SK-N-SH (cell line): ENCODE measurements around the gene FADD. TPM values are rescaled to one million over a fixed set of nuclear protein-coding genes. Genes with fewer than 3 reads are reported as not detected.

Experiments used
- CTCF ChIA-PET: fragments of 300-600, 350-600 bp; formaldehyde crosslinking; extraction: SDS; loops from one replicate; lab custom pipeline; 2021; lab: Yijun Ruan, JAX
- POLR2A ChIA-PET: fragments of 350-600 bp; sonication (Branson Sonifier 250); formaldehyde crosslinking; extraction: SDS; loops from one replicate; lab custom pipeline; 2020; ENCODE audit warnings: antibody characterized with exemption, inconsistent platforms; lab: Yijun Ruan, JAX
- DNase-seq: peaks from one replicate; pipeline ENCODE4 v3.0.0; 2012
- H2AFZ ChIP-seq: fragments of 200-600 bp; sonication (generic); 2 replicates; pipeline ENCODE4 v1.8.1; 2016; ENCODE audit warnings: antibody characterized with exemption, mild to moderate bottlenecking, low read depth
- H3F3A ChIP-seq: fragments of 200-600 bp; sonication (generic); replicated peaks from 2 replicates; pipeline ENCODE3; 2016; ENCODE audit warnings: antibody characterized with exemption, mild to moderate bottlenecking; ENCODE audit not compliant: insufficient read depth
- H3K27ac ChIP-seq, 2 experiments: fragments of 200-500 bp in 1 of 2; fragments of 200-600 bp in 1 of 2; sonication (Bioruptor generic) in 1 of 2; sonication (generic), shearing (Covaris generic) in 1 of 2; 2 replicates each; pipeline versions ENCODE4 v1.5.1 to v1.6.1; 2014 to 2016; ENCODE audit warnings: low read depth in 2 of 2, inconsistent platforms in 1 of 2, low read length in 1 of 2, mild to moderate bottlenecking in 1 of 2, mixed read lengths in 1 of 2
- H3K27me3 ChIP-seq: fragments of 200-600 bp; sonication (generic), shearing (Covaris generic); 2 replicates; pipeline ENCODE4 v1.6.1; 2016; ENCODE audit warnings: mixed run types; ENCODE audit not compliant: insufficient read depth
- H3K36me3 ChIP-seq, 2 experiments: fragments of 200-500 bp in 1 of 2; fragments of 200-600 bp in 1 of 2; sonication (Bioruptor generic) in 1 of 2; sonication (generic) in 1 of 2; replicated peaks in 1 of 2; 2 replicates each; pipeline versions ENCODE3 to v1.5.1; 2014 to 2016; ENCODE audit warnings: low read length in 1 of 2, mild to moderate bottlenecking in 1 of 2; ENCODE audit not compliant: insufficient read depth in 2 of 2, control insufficient read depth in 1 of 2
- H3K4me1 ChIP-seq, 2 experiments: fragments of 200-500 bp in 1 of 2; fragments of 200-600 bp in 1 of 2; sonication (Bioruptor generic) in 1 of 2; sonication (generic), shearing (Covaris generic) in 1 of 2; 2 replicates each; pipeline versions ENCODE4 v1.5.1 to v1.6.1; 2014 to 2016; ENCODE audit warnings: low read depth in 1 of 2, low read length in 1 of 2, mixed run types in 1 of 2; ENCODE audit not compliant: insufficient read depth in 2 of 2, control insufficient read depth in 1 of 2
- H3K4me2 ChIP-seq: fragments of 200-600 bp; sonication (generic), shearing (Covaris generic); 2 replicates; pipeline ENCODE4 v1.6.1; 2017; ENCODE audit warnings: mixed run types
- H3K4me3 ChIP-seq, 2 experiments: fragments of 200-500 bp in 1 of 2; fragments of 200-600 bp in 1 of 2; sonication (Bioruptor generic) in 1 of 2; sonication (generic), shearing (Covaris generic) in 1 of 2; 2 replicates each; pipeline versions ENCODE4 v1.5.1 to v1.8.1; 2014 to 2016; ENCODE audit warnings: low read depth in 2 of 2, inconsistent platforms in 1 of 2, low read length in 1 of 2, mild to moderate bottlenecking in 1 of 2, mixed read lengths in 1 of 2, moderate library complexity in 1 of 2
- H3K79me2 ChIP-seq: fragments of 200-600 bp; sonication (generic); 2 replicates; pipeline ENCODE4 v1.8.1; 2017; ENCODE audit warnings: mild to moderate bottlenecking; ENCODE audit not compliant: insufficient read depth
- H3K9ac ChIP-seq: fragments of 200-600 bp; sonication (generic); 2 replicates; pipeline ENCODE4 v1.6.1; 2017; ENCODE audit warnings: mixed run types
- H3K9me2 ChIP-seq: fragments of 200-600 bp; sonication (generic); 2 replicates; pipeline ENCODE4 v1.6.1; 2017; ENCODE audit warnings: mixed run types
- H3K9me3 ChIP-seq: fragments of 200-600 bp; sonication (generic); 2 replicates; pipeline ENCODE4 v1.6.1; 2017; ENCODE audit warnings: mixed run types, mild to moderate bottlenecking, moderate library complexity
- H4K20me1 ChIP-seq: fragments of 200-600 bp; sonication (generic); 2 replicates; pipeline ENCODE4 v1.6.1; 2017; ENCODE audit warnings: mild to moderate bottlenecking, mixed run types; ENCODE audit not compliant: insufficient read depth
- CHD2 ChIP-seq: fragments of 150-350 bp; IDR thresholded peaks from 2 replicates; pipeline ENCODE4 v1.6.1; 2018; ENCODE audit warnings: low read length; ENCODE audit not compliant: partially characterized antibody
- EP300 ChIP-seq, 2 experiments: IDR thresholded peaks; 2 replicates each; pipeline versions ENCODE4 v1.4.0 to v1.6.1; 2012; ENCODE audit warnings: borderline replicate concordance in 1 of 2, low read depth in 1 of 2, low read length in 1 of 2
- EZH2phosphoT487 ChIP-seq: fragments of 200-600 bp; sonication (generic); IDR thresholded peaks from 2 replicates; pipeline ENCODE4 v1.6.1; 2017; ENCODE audit warnings: low read depth, mixed run types, mild to moderate bottlenecking, antibody characterized with exemption, moderate library complexity, borderline replicate concordance
- FOSL2 ChIP-seq: IDR thresholded peaks from 2 replicates; pipeline ENCODE4 v1.4.0; 2012; ENCODE audit warnings: low read depth, mild to moderate bottlenecking, moderate library complexity, borderline replicate concordance
- FOXJ3 ChIP-seq: sonication (generic); formaldehyde crosslinking; IDR thresholded peaks from 2 replicates; pipeline ENCODE4 v1.5.1; 2020; ENCODE audit warnings: mild to moderate bottlenecking, missing genetic modification reagents
- FOXM1 ChIP-seq: IDR thresholded peaks from 2 replicates; pipeline ENCODE4 v1.4.0; 2012; ENCODE audit warnings: low read depth, mild to moderate bottlenecking
- GABPA ChIP-seq: IDR thresholded peaks from 2 replicates; pipeline ENCODE4 v1.4.0; 2012; ENCODE audit warnings: low read depth, mild to moderate bottlenecking
- GATA2 ChIP-seq: sonication (generic); formaldehyde crosslinking; IDR thresholded peaks from 2 replicates; pipeline ENCODE4 v1.5.0; 2020; ENCODE audit warnings: mild to moderate bottlenecking, missing genetic modification reagents
- JUND ChIP-seq: IDR thresholded peaks from 2 replicates; pipeline ENCODE4 v1.4.0; 2012
- MEF2A ChIP-seq: IDR thresholded peaks from 2 replicates; pipeline ENCODE4 v1.4.0; 2012; ENCODE audit warnings: low read depth, borderline replicate concordance
- MXI1 ChIP-seq: IDR thresholded peaks from 2 replicates; pipeline ENCODE4 v1.6.1; 2012; ENCODE audit warnings: mild to moderate bottlenecking, low read depth, low read length, improper control_type of control experiment
- NRF1 ChIP-seq: IDR thresholded peaks from 2 replicates; pipeline ENCODE4 v1.6.1; 2012; ENCODE audit warnings: low read depth, mild to moderate bottlenecking, low read length
- POLR2AphosphoS5 ChIP-seq: IDR thresholded peaks from 2 replicates; pipeline ENCODE4 v1.6.1; 2012; ENCODE audit warnings: low read depth, low read length
- RCOR1 ChIP-seq: fragments of 150-350 bp; IDR thresholded peaks from 2 replicates; pipeline ENCODE4 v1.6.1; 2017; ENCODE audit warnings: antibody characterized with exemption, low read length
- RFX5 ChIP-seq: IDR thresholded peaks from 2 replicates; pipeline ENCODE4 v1.6.1; 2012; ENCODE audit warnings: mild to moderate bottlenecking, improper control_type of control experiment, low read length
- SIN3A ChIP-seq: IDR thresholded peaks from 2 replicates; pipeline ENCODE4 v1.6.1; 2012; ENCODE audit warnings: low read depth, mild to moderate bottlenecking, low read length, moderate library complexity, borderline replicate concordance
- SMC3 ChIP-seq: IDR thresholded peaks from 2 replicates; pipeline ENCODE4 v1.6.1; 2012; ENCODE audit warnings: low read depth, low read length, improper control_type of control experiment
- TAF1 ChIP-seq: IDR thresholded peaks from 2 replicates; pipeline ENCODE4 v1.6.1; 2012; ENCODE audit warnings: low read depth, mild to moderate bottlenecking, low read length, moderate library complexity, borderline replicate concordance
- YY1 ChIP-seq: IDR thresholded peaks from 2 replicates; pipeline ENCODE4 v1.4.0; 2012; ENCODE audit warnings: low read depth, mild to moderate bottlenecking
- WGBS: methylation state at CpG from one replicate; pipeline ENCODE4 v1.1.6; 2017; ENCODE audit warnings: low lambda C conversion rate; 5-methylcytosine and 5-hydroxymethylcytosine counted together
- polyA plus RNA-seq, 3 experiments: library from polyadenylated mRNA; depleted of rRNA; stranded (reverse); fragments of >200 nt; gene quantifications; 2 replicates each; pipeline ENCODE4 v1.2.3, GENCODE V29; 2012
- TF ChIP-seq, protein P1 (sequence below): IDR thresholded peaks from 2 replicates; pipeline ENCODE4 v1.4.0; 2012; ENCODE audit warnings: low read depth
- TF ChIP-seq, protein P2 (sequence below): IDR thresholded peaks from 2 replicates; pipeline ENCODE4; 2012
- TF ChIP-seq, protein P3 (sequence below): fragments of 200-600 bp; sonication (generic); IDR thresholded peaks from 2 replicates; pipeline ENCODE4 v1.6.1; 2017; ENCODE audit warnings: antibody characterized with exemption, mild to moderate bottlenecking, moderate library complexity

Gene FADD
- polyA plus RNA-seq, 1 of the 3 experiments (the other 2 are of a cell fraction), result 23.8 TPM

DNA sequence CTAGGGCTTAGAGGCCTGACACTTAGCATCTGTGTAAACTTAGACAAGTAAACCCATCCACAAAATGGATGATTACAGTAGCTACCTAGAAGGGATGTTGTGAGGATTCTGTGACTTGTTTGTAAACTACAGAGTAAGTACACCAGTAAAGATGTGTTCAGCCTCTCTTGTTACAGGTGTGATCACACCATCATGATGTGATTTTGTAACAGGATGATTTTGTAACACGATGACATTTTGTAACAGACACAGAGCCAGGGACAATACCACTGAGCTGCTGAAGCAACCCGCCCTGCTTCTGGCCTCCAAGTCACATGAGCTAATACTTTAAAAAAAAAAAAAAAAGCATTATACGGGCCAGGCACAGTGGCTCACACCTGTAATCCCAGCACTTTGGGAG is 17.0 kb downstream of the FADD start:
- ChIA-PET CTCF (no interaction called here), POLR2A (no interaction called here)
- Histone ChIP-seq H3K4me1 (no peaks in the 10 kb centered on the region), H2AFZ (no peak overlapping the region), H3K79me2 (no peaks in the 10 kb centered on the region), H3K9me2 (no peaks in the 10 kb centered on the region), H3K9me3 (no peaks in the 10 kb centered on the region), H3K27ac (no peak overlapping the region)
- WGBS, result 71% methylated on average over 3 of the region's 3 CpGs
- TF ChIP-seq NRF1 (no peak), GATA2 (no peak), MEF2A (no peak), CHD2 (no peak), POLR2AphosphoS5 (no peak), SMC3 (no peak), FOXM1 (no peak), RFX5 (no peak), FOSL2 (no peak), JUND (no peak), EZH2phosphoT487 (no peak), YY1 (no peak), RCOR1 (no peak)
- TF ChIP-seq, protein P1, sequence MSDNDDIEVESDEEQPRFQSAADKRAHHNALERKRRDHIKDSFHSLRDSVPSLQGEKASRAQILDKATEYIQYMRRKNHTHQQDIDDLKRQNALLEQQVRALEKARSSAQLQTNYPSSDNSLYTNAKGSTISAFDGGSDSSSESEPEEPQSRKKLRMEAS, result no peak
- TF ChIP-seq, protein P2, sequence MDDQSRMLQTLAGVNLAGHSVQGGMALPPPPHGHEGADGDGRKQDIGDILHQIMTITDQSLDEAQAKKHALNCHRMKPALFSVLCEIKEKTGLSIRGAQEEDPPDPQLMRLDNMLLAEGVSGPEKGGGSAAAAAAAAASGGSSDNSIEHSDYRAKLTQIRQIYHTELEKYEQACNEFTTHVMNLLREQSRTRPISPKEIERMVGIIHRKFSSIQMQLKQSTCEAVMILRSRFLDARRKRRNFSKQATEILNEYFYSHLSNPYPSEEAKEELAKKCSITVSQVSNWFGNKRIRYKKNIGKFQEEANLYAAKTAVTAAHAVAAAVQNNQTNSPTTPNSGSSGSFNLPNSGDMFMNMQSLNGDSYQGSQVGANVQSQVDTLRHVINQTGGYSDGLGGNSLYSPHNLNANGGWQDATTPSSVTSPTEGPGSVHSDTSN, result no peak
- TF ChIP-seq, protein P3, sequence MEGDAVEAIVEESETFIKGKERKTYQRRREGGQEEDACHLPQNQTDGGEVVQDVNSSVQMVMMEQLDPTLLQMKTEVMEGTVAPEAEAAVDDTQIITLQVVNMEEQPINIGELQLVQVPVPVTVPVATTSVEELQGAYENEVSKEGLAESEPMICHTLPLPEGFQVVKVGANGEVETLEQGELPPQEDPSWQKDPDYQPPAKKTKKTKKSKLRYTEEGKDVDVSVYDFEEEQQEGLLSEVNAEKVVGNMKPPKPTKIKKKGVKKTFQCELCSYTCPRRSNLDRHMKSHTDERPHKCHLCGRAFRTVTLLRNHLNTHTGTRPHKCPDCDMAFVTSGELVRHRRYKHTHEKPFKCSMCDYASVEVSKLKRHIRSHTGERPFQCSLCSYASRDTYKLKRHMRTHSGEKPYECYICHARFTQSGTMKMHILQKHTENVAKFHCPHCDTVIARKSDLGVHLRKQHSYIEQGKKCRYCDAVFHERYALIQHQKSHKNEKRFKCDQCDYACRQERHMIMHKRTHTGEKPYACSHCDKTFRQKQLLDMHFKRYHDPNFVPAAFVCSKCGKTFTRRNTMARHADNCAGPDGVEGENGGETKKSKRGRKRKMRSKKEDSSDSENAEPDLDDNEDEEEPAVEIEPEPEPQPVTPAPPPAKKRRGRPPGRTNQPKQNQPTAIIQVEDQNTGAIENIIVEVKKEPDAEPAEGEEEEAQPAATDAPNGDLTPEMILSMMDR, result no peak
- TF ChIP-seq, all 33 proteins: peak for 0
- H3K4me2 ChIP-seq, result no peak overlapping the region
- H3F3A ChIP-seq, result no peaks in the 10 kb centered on the region
- H3K27me3 ChIP-seq, result peaks cover 16% of the 10 kb centered on the region; the same call in 1 of the 2 replicates
- no peaks in the 10 kb centered on the region for H4K20me1 ChIP-seq
- no peaks in the 10 kb centered on the region for H3K36me3 ChIP-seq
- no peak for DNase-seq
- no peak overlapping the region for H3K9ac ChIP-seq
- H3K4me3 ChIP-seq, result no peak overlapping the region

DNA sequence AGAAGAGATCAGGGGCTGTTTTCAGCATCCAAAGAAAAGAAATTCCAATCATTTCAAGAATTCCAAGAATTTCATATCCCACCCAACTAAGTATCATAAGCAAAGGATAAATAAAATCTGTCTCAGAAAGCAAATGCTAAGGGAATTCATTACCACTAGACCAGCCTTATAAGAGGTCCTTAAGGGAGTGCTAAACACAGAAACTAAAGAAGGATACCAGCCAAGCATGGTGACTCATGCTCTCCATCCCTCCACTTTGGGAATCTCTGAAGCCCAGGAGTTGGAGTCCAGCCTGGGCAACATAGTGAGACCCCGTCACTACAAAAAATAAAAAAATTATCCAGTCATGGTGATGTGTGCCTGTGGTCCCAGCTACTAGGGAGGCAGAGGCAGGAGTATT is 17.8 kb downstream of the FADD start:
- no peaks in the 10 kb centered on the region for H3K9me3 ChIP-seq
- H3K4me3 ChIP-seq, result no peak overlapping the region
- WGBS, result 82% methylated on average over 1 of the region's 1 CpG
- no peaks in the 10 kb centered on the region for H3K9me2 ChIP-seq
- H2AFZ ChIP-seq, result no peak overlapping the region
- H3K4me2 ChIP-seq, result no peak overlapping the region
- H3F3A ChIP-seq, result no peaks in the 10 kb centered on the region
- H3K79me2 ChIP-seq, result no peaks in the 10 kb centered on the region
- no peaks in the 10 kb centered on the region for H3K4me1 ChIP-seq
- no peaks in the 10 kb centered on the region for H4K20me1 ChIP-seq
- no peak for DNase-seq
- no peaks in the 10 kb centered on the region for H3K36me3 ChIP-seq
- H3K9ac ChIP-seq, result no peak overlapping the region
- no peak for TF ChIP-seq GABPA
- no peak for TF ChIP-seq YY1
- TF ChIP-seq EZH2phosphoT487, result no peak
- no peak for TF ChIP-seq MXI1
- no peak for TF ChIP-seq FOXJ3 (CRISPR knock-in tag)
- no peak for TF ChIP-seq TAF1
- TF ChIP-seq, protein P3, result no peak
- TF ChIP-seq SIN3A, result no peak
- no peak for TF ChIP-seq CHD2
- TF ChIP-seq NRF1, result no peak
- TF ChIP-seq, protein P2, result no peak
- TF ChIP-seq RFX5, result no peak
- TF ChIP-seq EP300 (IDR thresholded peaks at IDR 0.05; ENCODE audit: borderline replicate concordance in 1 of 2, low read depth in 1 of 2, low read length in 1 of 2), result no peak
- TF ChIP-seq SMC3, result no peak
- no peak overlapping the region for H3K27ac ChIP-seq
- ChIA-PET POLR2A (no interaction called here), CTCF (no interaction called here)
- H3K27me3 ChIP-seq, result peaks cover 16% of the 10 kb centered on the region; the same call in 1 of the 2 replicates
